Measurements from ENCODE around the gene EIF4H.
"Not testable (repeated sequence)": the region's sequence is repeated elsewhere in the genome, so short reads cannot be mapped to it uniquely, and the experiment has no call there.

The EIF4H gene

GRCh38 chr7:74173866-74174605, at the start of gene EIF4H:
EIF4H (plus strand) TSS chr7:74174356; CDS start chr7:74174384, 28 bp downstream.
- DNase-seq = peak; percentile 91

- no peak for DNase-seq
These were observed 47.8 kb upstream of the EIF4H start for GRCh38 chr7:74126220-74126880.

- DNase-seq = no peak
These were observed 44.3 kb upstream of the EIF4H start for GRCh38 chr7:74129887-74130286.

GRCh38 chr7:74130518-74130917, 43.6 kb upstream of the EIF4H start:
- DNase-seq = no peak

- DNase-seq = no peak
These were observed 40.0 kb upstream of the EIF4H start for GRCh38 chr7:74134117-74134620.

- DNase-seq = no peak
These were observed 35.8 kb upstream of the EIF4H start for GRCh38 chr7:74138334-74138867.

GRCh38 chr7:74138945-74139843, 35.0 kb upstream of the EIF4H start:
- no peak for DNase-seq

GRCh38 chr7:74141705-74142104, 32.5 kb upstream of the EIF4H start:
- DNase-seq = no peak

GRCh38 chr7:74143383-74143782, 30.8 kb upstream of the EIF4H start:
- no peak for DNase-seq

GRCh38 chr7:74148491-74148890, 25.7 kb upstream of the EIF4H start:
- no peak for DNase-seq

GRCh38 chr7:74149071-74149470, 25.1 kb upstream of the EIF4H start:
- no peak for DNase-seq

GRCh38 chr7:74149603-74150002, 24.6 kb upstream of the EIF4H start:
- no peak for DNase-seq

GRCh38 chr7:74153736-74154135, 20.4 kb upstream of the EIF4H start:
- no peak for DNase-seq

- no peak for DNase-seq
These were observed 18.3 kb upstream of the EIF4H start for GRCh38 chr7:74155810-74156395.

GRCh38 chr7:74157605-74158004, 16.6 kb upstream of the EIF4H start:
- DNase-seq = no peak

- DNase-seq = no peak
These were observed 9.1 kb upstream of the EIF4H start for GRCh38 chr7:74164985-74165456.

GRCh38 chr7:74165867-74166593, 8.1 kb upstream of the EIF4H start:
- no peak for DNase-seq

- DNase-seq = not testable (repeated sequence)
These were observed 6.8 kb upstream of the EIF4H start for GRCh38 chr7:74167324-74167723.

GRCh38 chr7:74173074-74173473, 1.1 kb upstream of the EIF4H start:
- DNase-seq = no peak

- DNase-seq = peak; percentile 56
These were observed 678 bp upstream of the EIF4H start for GRCh38 chr7:74173491-74173865.

- DNase-seq = peak; percentile 44
These were observed 488 bp downstream of the EIF4H start for GRCh38 chr7:74174606-74175082.

- DNase-seq = no peak
These were observed 1.2 kb downstream of the EIF4H start for GRCh38 chr7:74175340-74175739.
